ENCODE data around the gene PIGR. TPM values are rescaled to one million over a fixed set of nuclear protein-coding genes. Genes with fewer than 3 reads are reported as not detected.

The PIGR gene
- total RNA-seq, 1 experiment from 2014 or later = not detected

DNA sequence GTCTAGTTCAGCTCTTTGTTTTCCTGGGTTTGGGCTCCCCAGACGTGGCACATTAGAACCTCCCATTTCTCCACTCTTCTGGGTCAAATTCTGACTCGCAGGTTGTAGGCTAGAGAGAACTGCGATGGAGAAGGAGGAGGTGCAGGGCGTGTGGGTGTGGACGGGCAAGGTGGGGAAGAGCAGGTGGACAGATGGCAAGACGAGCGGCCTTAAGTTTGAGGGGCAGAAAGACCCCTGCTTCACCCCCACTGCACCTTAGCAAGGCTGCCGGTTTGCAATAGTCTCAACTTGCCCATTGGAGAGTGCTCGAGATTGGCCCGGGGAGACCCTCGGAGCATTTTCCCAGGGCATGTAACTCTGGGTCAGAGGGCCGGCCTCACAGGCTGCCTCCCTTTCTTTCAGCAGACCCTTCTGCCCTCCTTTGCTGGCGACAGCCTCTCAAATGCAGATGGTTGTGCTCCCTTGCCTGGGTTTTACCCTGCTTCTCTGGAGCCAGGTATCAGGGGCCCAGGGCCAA, 47.3 kb downstream of the PIGR start:
- H4K20me1 ChIP-seq (ENCODE audit: control insufficient read depth, insufficient read depth, insufficient read length) = no peaks in the 10 kb centered on the region
- H3K23me2 ChIP-seq (ENCODE audit: insufficient read length, low read depth, low read length, poor library complexity, severe bottlenecking) = no peaks in the 10 kb centered on the region
- no CpG with 5 or more reads among the region's 13 CpGs for WGBS (ENCODE audit: extremely low coverage, insufficient read length, low lambda C conversion rate)

More for the DNA sequence above, 47.3 kb downstream of the PIGR start:
- no peak overlapping the region for H3K56ac ChIP-seq (ENCODE audit: insufficient read length, low read depth, low read length)
- no peaks in the 10 kb centered on the region for H3K79me1 ChIP-seq (ENCODE audit: insufficient read depth, low read depth, low read length, poor library complexity, severe bottlenecking)
- TF ChIP-seq, protein P1, sequence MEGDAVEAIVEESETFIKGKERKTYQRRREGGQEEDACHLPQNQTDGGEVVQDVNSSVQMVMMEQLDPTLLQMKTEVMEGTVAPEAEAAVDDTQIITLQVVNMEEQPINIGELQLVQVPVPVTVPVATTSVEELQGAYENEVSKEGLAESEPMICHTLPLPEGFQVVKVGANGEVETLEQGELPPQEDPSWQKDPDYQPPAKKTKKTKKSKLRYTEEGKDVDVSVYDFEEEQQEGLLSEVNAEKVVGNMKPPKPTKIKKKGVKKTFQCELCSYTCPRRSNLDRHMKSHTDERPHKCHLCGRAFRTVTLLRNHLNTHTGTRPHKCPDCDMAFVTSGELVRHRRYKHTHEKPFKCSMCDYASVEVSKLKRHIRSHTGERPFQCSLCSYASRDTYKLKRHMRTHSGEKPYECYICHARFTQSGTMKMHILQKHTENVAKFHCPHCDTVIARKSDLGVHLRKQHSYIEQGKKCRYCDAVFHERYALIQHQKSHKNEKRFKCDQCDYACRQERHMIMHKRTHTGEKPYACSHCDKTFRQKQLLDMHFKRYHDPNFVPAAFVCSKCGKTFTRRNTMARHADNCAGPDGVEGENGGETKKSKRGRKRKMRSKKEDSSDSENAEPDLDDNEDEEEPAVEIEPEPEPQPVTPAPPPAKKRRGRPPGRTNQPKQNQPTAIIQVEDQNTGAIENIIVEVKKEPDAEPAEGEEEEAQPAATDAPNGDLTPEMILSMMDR (conservative IDR thresholded peaks at IDR 0.05) = no peak
- H2BK120ac ChIP-seq (ENCODE audit: low read depth, low read length, poor library complexity, severe bottlenecking) = no peak overlapping the region
- H2BK20ac ChIP-seq (ENCODE audit: low read depth, low read length, poor library complexity, severe bottlenecking) = no peak overlapping the region
- no peak overlapping the region for H3K23ac ChIP-seq (ENCODE audit: insufficient read length, low read depth, low read length)
- H2BK5ac ChIP-seq (ENCODE audit: insufficient read length, low read length) = no peak overlapping the region
- no peak overlapping the region for H3K4ac ChIP-seq (ENCODE audit: low read depth, low read length)
- no peak overlapping the region for H2AK5ac ChIP-seq (ENCODE audit: insufficient read length, low read length)
- H4K91ac ChIP-seq (ENCODE audit: insufficient read length, low read depth, low read length) = no peak overlapping the region
- H3K4me1 ChIP-seq (ENCODE audit: insufficient read depth, low read length) = no peaks in the 10 kb centered on the region
- no peak overlapping the region for H3K4me2 ChIP-seq (ENCODE audit: insufficient read depth, insufficient read length, low read length)
- no peak overlapping the region for H4K5ac ChIP-seq (ENCODE audit: insufficient read length, low read depth, low read length)
- H3K4me1 Mint-ChIP-seq = peaks cover 7 to 8% of the 10 kb centered on the region in 2 experiments; a peak in 3 of 4 replicates
- no peaks in the 10 kb centered on the region for H3K79me2 ChIP-seq (ENCODE audit: insufficient read depth, low read length)
- no peak overlapping the region for H3K14ac ChIP-seq (ENCODE audit: insufficient read depth, low read length)
- no peak overlapping the region for H3K4me3 Mint-ChIP-seq
- no peak overlapping the region for H3K18ac ChIP-seq (ENCODE audit: insufficient read length, low read depth, low read length)
- H3K36me3 Mint-ChIP-seq (ENCODE audit: insufficient read depth in 1 of 3, low read depth in 3 of 3) = no peaks in the 10 kb centered on the region
- H3T11ph ChIP-seq (ENCODE audit: low read length) = no peak overlapping the region
- no peak overlapping the region for H2BK12ac ChIP-seq (ENCODE audit: insufficient read length, low read depth, low read length)
- no peaks in the 10 kb centered on the region for H3K9me3 Mint-ChIP-seq
- no peak overlapping the region for H3K9ac ChIP-seq (ENCODE audit: extremely low read depth, insufficient read length, low read length)
- no peaks in the 10 kb centered on the region for H3K9me3 ChIP-seq (ENCODE audit: control insufficient read depth, low read depth, low read length)
- H2AFZ ChIP-seq (ENCODE audit: low read length) = no peak overlapping the region
- peak overlapping the region in 1 of 3 experiments; percentile 29; a peak in 2 of 7 replicates for H3K27ac Mint-ChIP-seq
- DNase-seq = no peak
- no peak overlapping the region for H4K8ac ChIP-seq (replicated peaks; ENCODE audit: insufficient read length, low read depth, low read length)
- no peaks in the 10 kb centered on the region for H3K27me3 ChIP-seq (ENCODE audit: insufficient read depth, low read length)
- no peak overlapping the region for H3K27ac ChIP-seq (ENCODE audit: insufficient read length, low read depth, low read length)
- H3K27me3 Mint-ChIP-seq (ENCODE audit: low read depth) = peaks cover 21% of the 10 kb centered on the region
- H2BK15ac ChIP-seq (ENCODE audit: low read depth, low read length) = no peak overlapping the region

All from H9 (cell line).